Measurements from ENCODE around the gene ZNF428. TPM values are rescaled to one million over a fixed set of nuclear protein-coding genes. Genes with fewer than 3 reads are reported as not detected.

Gene ZNF428
- total RNA-seq, 2 donors from 2014 or later = 24.1 to 37.8 TPM

DNA sequence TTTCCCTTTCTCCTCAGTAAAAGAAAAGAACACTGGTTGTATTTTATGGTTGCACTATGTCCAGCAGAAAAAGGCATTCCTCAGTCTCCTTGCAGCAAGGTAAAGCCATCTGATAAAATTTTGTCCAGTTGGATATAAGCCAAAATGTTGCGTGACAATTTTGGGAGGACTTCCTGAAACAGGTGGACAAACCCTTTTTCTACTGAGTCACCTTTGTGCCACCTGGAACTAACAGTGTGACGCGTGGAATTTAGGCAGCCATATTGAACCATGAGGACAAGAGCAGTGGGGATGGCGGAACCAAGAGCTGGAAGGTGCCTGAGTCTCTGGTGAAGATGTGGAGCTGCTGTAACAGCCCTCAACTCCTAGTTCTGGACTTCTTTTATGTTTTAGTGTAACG is 12.1 kb upstream of the ZNF428 start:
- H3K27me3 ChIP-seq (replicated peaks; ENCODE audit: insufficient read depth) = no peaks in the 10 kb centered on the region
- H3K4me3 ChIP-seq = no peak overlapping the region
- no peak for ATAC-seq (ENCODE audit: insufficient number of reproducible peaks, low FRiP score, low read depth)
- H3K4me1 ChIP-seq (ENCODE audit: control insufficient read depth in 1 of 2, low read depth in 2 of 2) = no peaks in the 10 kb centered on the region
- H3K36me3 ChIP-seq = no peaks in the 10 kb centered on the region
- no peak overlapping the region for H3K27ac ChIP-seq
- no peak for DNase-seq (ENCODE audit: low spot score)
- H3K9me3 ChIP-seq = no peaks in the 10 kb centered on the region
- no peak for TF ChIP-seq CTCF (IDR thresholded peaks at IDR 0.05)

GRCh38 chr19:43628646-43629326 is 9.4 kb upstream of the ZNF428 start:
- DNase-seq (ENCODE audit: low spot score) (no peak), ATAC-seq (ENCODE audit: insufficient number of reproducible peaks, low FRiP score, low read depth) (no peak)
- no peaks in the 10 kb centered on the region for H3K9me3 ChIP-seq
- no peaks in the 10 kb centered on the region for H3K4me1 ChIP-seq (ENCODE audit: control insufficient read depth in 1 of 2, low read depth in 2 of 2)
- no peaks in the 10 kb centered on the region for H3K27me3 ChIP-seq (replicated peaks; ENCODE audit: insufficient read depth)
- H3K27ac ChIP-seq = no peak overlapping the region
- no peak for TF ChIP-seq CTCF (IDR thresholded peaks at IDR 0.05)
- H3K4me3 ChIP-seq = no peak overlapping the region
- no peaks in the 10 kb centered on the region for H3K36me3 ChIP-seq

DNA sequence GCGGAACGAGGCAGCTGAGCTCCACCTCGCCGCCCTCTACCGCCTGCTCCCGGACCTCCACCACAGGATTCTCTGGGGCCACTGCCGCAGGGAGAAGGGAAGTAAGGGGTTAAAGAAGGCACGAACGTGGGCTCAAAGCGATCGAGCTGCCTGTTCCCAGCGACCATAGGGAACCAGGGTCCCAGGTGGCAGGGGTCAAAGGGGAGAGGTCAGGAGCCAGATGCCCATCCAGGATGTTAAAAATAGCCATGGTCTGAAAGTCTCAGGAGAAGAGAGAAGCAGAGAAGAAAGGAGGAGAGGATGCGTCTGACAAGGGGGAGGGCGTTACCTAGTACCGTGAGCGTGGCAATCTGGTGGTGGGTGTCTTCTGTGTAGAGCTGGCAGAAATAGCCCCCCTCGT is 7.4 kb upstream of the ZNF428 start:
- Histone ChIP-seq H3K4me1 (ENCODE audit: control insufficient read depth in 1 of 2, low read depth in 2 of 2) (no peaks in the 10 kb centered on the region), H3K27ac (no peak overlapping the region), H3K36me3 (no peaks in the 10 kb centered on the region), H3K9me3 (no peaks in the 10 kb centered on the region), H3K27me3 (replicated peaks; ENCODE audit: insufficient read depth) (no peaks in the 10 kb centered on the region), H3K4me3 (no peak overlapping the region)
- ATAC-seq (ENCODE audit: insufficient number of reproducible peaks, low FRiP score, low read depth) = no peak
- TF ChIP-seq CTCF (IDR thresholded peaks at IDR 0.05) = no peak
- no peak for DNase-seq (ENCODE audit: low spot score)

DNA sequence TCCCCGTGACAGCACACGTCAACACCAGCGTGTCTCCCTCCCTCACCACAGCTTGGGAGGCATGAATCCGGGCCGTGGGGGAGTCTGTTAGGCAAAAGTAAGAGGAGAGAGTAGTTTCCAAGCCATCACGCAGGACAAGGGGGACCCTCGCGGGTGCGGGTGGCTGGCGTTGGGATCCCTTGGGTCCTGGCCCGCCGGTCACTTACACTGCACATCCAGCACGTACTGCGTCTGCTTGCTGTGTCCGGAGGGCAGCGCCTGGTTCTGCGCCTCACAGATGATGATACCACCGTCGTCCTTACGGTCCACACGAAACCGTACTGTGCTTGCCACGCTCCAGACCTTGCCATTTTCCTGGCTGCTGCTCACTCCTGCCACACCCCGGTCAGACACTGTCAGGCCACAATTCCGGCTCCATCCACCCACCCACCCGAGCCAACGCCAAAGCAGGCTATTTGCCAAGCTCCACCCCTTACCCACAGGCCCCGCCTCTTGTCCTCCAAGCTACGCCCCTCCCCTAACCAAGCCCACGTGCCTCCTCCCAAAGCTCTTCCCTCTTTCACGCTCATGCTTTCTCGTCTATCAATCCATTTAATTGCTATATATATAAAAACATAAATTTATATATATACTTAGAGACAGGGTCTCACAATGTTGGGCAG is 6.6 kb upstream of the ZNF428 start:
- Histone ChIP-seq H3K4me3 (no peak overlapping the region), H3K4me1 (ENCODE audit: control insufficient read depth in 1 of 2, low read depth in 2 of 2) (no peaks in the 10 kb centered on the region), H3K27me3 (replicated peaks; ENCODE audit: insufficient read depth) (no peaks in the 10 kb centered on the region), H3K9me3 (no peaks in the 10 kb centered on the region), H3K36me3 (no peaks in the 10 kb centered on the region), H3K27ac (no peak overlapping the region)
- DNase-seq (ENCODE audit: low spot score) (no peak), ATAC-seq (ENCODE audit: insufficient number of reproducible peaks, low FRiP score, low read depth) (no peak)
- no peak for TF ChIP-seq CTCF (IDR thresholded peaks at IDR 0.05)

DNA sequence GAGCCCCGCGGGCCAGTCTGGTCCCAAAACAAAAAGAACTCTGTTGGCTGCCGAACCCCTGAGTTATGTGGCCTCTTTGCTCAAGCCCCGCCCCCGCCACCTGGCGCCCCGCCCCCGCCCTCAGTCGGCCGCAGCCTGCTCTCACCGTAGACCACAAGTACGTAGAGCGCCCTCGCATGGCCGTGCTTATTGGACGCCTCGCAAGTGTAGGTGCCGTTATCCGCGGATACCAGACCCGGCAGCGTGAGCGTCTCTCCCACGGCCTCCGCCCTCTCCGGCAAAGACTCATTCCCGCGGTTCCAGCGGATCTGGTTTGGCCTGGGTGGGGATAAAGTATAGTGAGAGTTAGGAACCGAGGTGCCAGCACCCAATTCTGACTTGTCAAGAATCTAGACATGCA is 5.5 kb upstream of the ZNF428 start:
- H3K4me3 ChIP-seq = no peak overlapping the region
- ATAC-seq (ENCODE audit: insufficient number of reproducible peaks, low FRiP score, low read depth) (no peak), DNase-seq (ENCODE audit: low spot score) (no peak)
- no peaks in the 10 kb centered on the region for H3K9me3 ChIP-seq
- H3K4me1 ChIP-seq (ENCODE audit: control insufficient read depth in 1 of 2, low read depth in 2 of 2) = peaks cover 0 to 8% of the 10 kb centered on the region in 2 donors
- H3K27ac ChIP-seq = no peak overlapping the region
- no peaks in the 10 kb centered on the region for H3K36me3 ChIP-seq
- TF ChIP-seq CTCF (IDR thresholded peaks at IDR 0.05) = no peak
- no peaks in the 10 kb centered on the region for H3K27me3 ChIP-seq (replicated peaks; ENCODE audit: insufficient read depth)

All from thoracic aorta (tissue), 2 donors.